GM23248 (cell line): ENCODE data around the gene ADAM8. TPM values are rescaled to one million over a fixed set of nuclear protein-coding genes. Genes with fewer than 3 reads are reported as not detected.

Experiments
- DNase-seq: peaks from one replicate; pipeline ENCODE4 v3.0.0-alpha.2; 2015
- H2AFZ ChIP-seq: fragments of 200-600 bp; sonication (generic); 2 replicates; pipeline ENCODE4 v1.6.1; 2016; ENCODE audit warnings: antibody characterized with exemption
- H3F3A ChIP-seq: fragments of 200-600 bp; sonication (generic); 2 replicates; pipeline ENCODE4 v1.6.1; 2016; ENCODE audit warnings: mild to moderate bottlenecking, antibody characterized with exemption, mixed run types; ENCODE audit not compliant: insufficient read depth
- H3K27ac ChIP-seq: fragments of 200-600 bp; sonication (generic); 2 replicates; pipeline ENCODE4 v1.5.1; 2016; ENCODE audit warnings: mild to moderate bottlenecking
- H3K27me3 ChIP-seq: fragments of 200-600 bp; sonication (generic); replicated peaks from 2 replicates; pipeline ENCODE4 v1.6.1; 2016; ENCODE audit warnings: mild to moderate bottlenecking; ENCODE audit not compliant: insufficient read depth
- H3K36me3 ChIP-seq: fragments of 200-600 bp; sonication (generic); 2 replicates; pipeline ENCODE4 v1.6.1; 2016; ENCODE audit warnings: low read depth, mild to moderate bottlenecking
- H3K4me1 ChIP-seq: fragments of 200-600 bp; sonication (generic); 2 replicates; pipeline ENCODE4 v1.6.1; 2016; ENCODE audit warnings: mild to moderate bottlenecking; ENCODE audit not compliant: insufficient read depth
- H3K4me2 ChIP-seq: fragments of 200-600 bp; sonication (generic); one replicate; pipeline ENCODE4 v1.6.1; 2016; ENCODE audit warnings: mild to moderate bottlenecking; ENCODE audit not compliant: unreplicated experiment
- H3K4me3 ChIP-seq: fragments of 200-600 bp; sonication (generic); 2 replicates; pipeline ENCODE4 v1.5.1; 2016; ENCODE audit warnings: mild to moderate bottlenecking
- H3K79me2 ChIP-seq: fragments of 200-600 bp; sonication (generic); 2 replicates; pipeline ENCODE4 v1.6.1; 2016; ENCODE audit warnings: mild to moderate bottlenecking; ENCODE audit not compliant: insufficient read depth
- H3K9ac ChIP-seq: fragments of 200-600 bp; sonication (generic); 2 replicates; pipeline ENCODE4 v1.6.1; 2016; ENCODE audit warnings: mild to moderate bottlenecking
- H3K9me2 ChIP-seq: fragments of 200-600 bp; sonication (generic); 2 replicates; pipeline ENCODE4 v1.6.1; 2016; ENCODE audit warnings: mixed run types, mild to moderate bottlenecking, moderate library complexity; ENCODE audit not compliant: insufficient read depth
- H3K9me3 ChIP-seq: fragments of 200-600 bp; sonication (generic); one replicate; pipeline ENCODE4 v1.6.1; 2017; ENCODE audit warnings: low read depth
- H4K20me1 ChIP-seq: fragments of 200-600 bp; sonication (generic); 2 replicates; pipeline ENCODE4 v1.6.0; 2016; ENCODE audit not compliant: insufficient read depth
- EZH2 ChIP-seq: fragments of 200-600 bp; sonication (generic); IDR thresholded peaks from 2 replicates; pipeline ENCODE4 v1.6.1; 2018; ENCODE audit warnings: antibody characterized with exemption, mild to moderate bottlenecking; ENCODE audit not compliant: insufficient read depth, poor library complexity, severe bottlenecking
- EZH2phosphoT487 ChIP-seq: fragments of 200-600 bp; sonication (generic); IDR thresholded peaks from 2 replicates; pipeline ENCODE4 v1.6.1; 2018; ENCODE audit warnings: antibody characterized with exemption, moderate library complexity, mild to moderate bottlenecking, low read depth; ENCODE audit not compliant: insufficient read depth
- WGBS, 2 experiments: methylation state at CpG; one replicate each; pipeline ENCODE4 v1.1.6; 2015 to 2017; ENCODE audit warnings: low lambda C conversion rate in 2 of 2, low coverage in 1 of 2; ENCODE audit errors: missing lambda C conversion rate in 2 of 2; 5-methylcytosine and 5-hydroxymethylcytosine counted together
- in situ Hi-C: fragments of 300-500 bp; cut with MboI; formaldehyde crosslinking; loops from 2 replicates; pipeline ENCODE4 v1.15.0; 2020
- polyA plus RNA-seq: library from polyadenylated mRNA; unstranded; fragments of >200 nt; fragmentation: Nextera tagmentation; extraction: Ambion mirVana; gene quantifications from 2 replicates; pipeline ENCODE4 v1.2.1, GENCODE V29; 2016
- total RNA-seq: library from RNA; depleted of rRNA; stranded (reverse); fragments of >200 nt; shearing (Covaris generic); gene quantifications from 2 replicates; pipeline ENCODE4 v1.2.3, GENCODE V29; 2014

The ADAM8 gene
- total and polyA plus RNA-seq, 2 experiments from 2014 or later: 0.76 TPM; not detected in 1

GRCh38 chr10:133316732-133317131 lies 40.1 kb upstream of the ADAM8 start:
- Histone ChIP-seq H3K79me2 (no peaks in the 10 kb centered on the region), H3K27me3 (no peaks in the 10 kb centered on the region), H3K4me3 (no peak overlapping the region), H3K9me3 (no peaks in the 10 kb centered on the region), H3K9ac (no peak overlapping the region), H3K9me2 (no peaks in the 10 kb centered on the region), H3K27ac (no peak overlapping the region), H3F3A (0 out of 2 replicates have a peak, but pooled peaks cover 5% of the 10 kb centered on the region), H4K20me1 (no peaks in the 10 kb centered on the region), H3K4me1 (no peaks in the 10 kb centered on the region), H2AFZ (no peak overlapping the region), H3K36me3 (no peaks in the 10 kb centered on the region), H3K4me2 (no peak overlapping the region)
- TF ChIP-seq EZH2phosphoT487 (no peak), EZH2 (no peak)
- in situ Hi-C loops: no loop called here
- 64 to 70% methylated on average over 4 to 6 of the region's 7 CpGs for WGBS, 2 experiments
- DNase-seq: no peak

GRCh38 chr10:133316266-133316665 lies 39.6 kb upstream of the ADAM8 start:
- H3K9me2 ChIP-seq: no peaks in the 10 kb centered on the region
- no peak overlapping the region for H3K27ac ChIP-seq
- H3K9me3 ChIP-seq: no peaks in the 10 kb centered on the region
- no peaks in the 10 kb centered on the region for H3K36me3 ChIP-seq
- DNase-seq: no peak
- no peak overlapping the region for H3K9ac ChIP-seq
- H3K27me3 ChIP-seq: no peaks in the 10 kb centered on the region
- no peak overlapping the region for H2AFZ ChIP-seq
- in situ Hi-C loops: no loop called here
- no peak for TF ChIP-seq EZH2phosphoT487
- no peak for TF ChIP-seq EZH2
- no peaks in the 10 kb centered on the region for H4K20me1 ChIP-seq
- H3K4me1 ChIP-seq: no peaks in the 10 kb centered on the region
- no peak overlapping the region for H3K4me3 ChIP-seq
- H3F3A ChIP-seq: 0 out of 2 replicates have a peak, but pooled peaks cover 5% of the 10 kb centered on the region
- 96 to 97% methylated on average over 8 to 9 of the region's 9 CpGs for WGBS, 2 experiments
- no peaks in the 10 kb centered on the region for H3K79me2 ChIP-seq
- H3K4me2 ChIP-seq: no peak overlapping the region

GRCh38 chr10:133315847-133316246 lies 39.2 kb upstream of the ADAM8 start:
- H3K4me3 ChIP-seq: no peak overlapping the region
- WGBS, 2 experiments: 76 to 79% methylated on average over 5 of the region's 5 CpGs

GRCh38 chr10:133314911-133315310 lies 38.2 kb upstream of the ADAM8 start:
- Histone ChIP-seq H3K9me3 (no peaks in the 10 kb centered on the region), H3K4me3 (no peak overlapping the region), H4K20me1 (no peaks in the 10 kb centered on the region), H2AFZ (no peak overlapping the region), H3K27ac (no peak overlapping the region), H3K4me1 (no peaks in the 10 kb centered on the region), H3K36me3 (no peaks in the 10 kb centered on the region), H3K9ac (no peak overlapping the region), H3K79me2 (no peaks in the 10 kb centered on the region), H3K27me3 (no peaks in the 10 kb centered on the region), H3K9me2 (no peaks in the 10 kb centered on the region), H3F3A (0 out of 2 replicates have a peak, but pooled peaks cover 5% of the 10 kb centered on the region), H3K4me2 (no peak overlapping the region)
- DNase-seq: no peak
- in situ Hi-C loops: no loop called here
- WGBS, 2 experiments: 82 to 85% methylated on average over 12 of the region's 12 CpGs
- TF ChIP-seq EZH2: no peak
- TF ChIP-seq EZH2phosphoT487: no peak

More at GRCh38 chr10:133315847-133316246, 39.2 kb upstream of the ADAM8 start:
- Histone ChIP-seq H3K9me2 (no peaks in the 10 kb centered on the region), H3K4me2 (no peak overlapping the region), H3K4me1 (no peaks in the 10 kb centered on the region), H3K36me3 (no peaks in the 10 kb centered on the region), H3K9me3 (no peaks in the 10 kb centered on the region), H3K27ac (no peak overlapping the region), H3K79me2 (no peaks in the 10 kb centered on the region), H3K9ac (no peak overlapping the region), H4K20me1 (no peaks in the 10 kb centered on the region), H3F3A (0 out of 2 replicates have a peak, but pooled peaks cover 5% of the 10 kb centered on the region), H3K27me3 (no peaks in the 10 kb centered on the region), H2AFZ (no peak overlapping the region)
- DNase-seq: no peak
- TF ChIP-seq EZH2phosphoT487: no peak
- TF ChIP-seq EZH2: no peak
- in situ Hi-C loops: no loop called here

- in situ Hi-C loops: no loop called here
- H2AFZ ChIP-seq: no peak overlapping the region
- H3K79me2 ChIP-seq: peaks cover 3% of the 10 kb centered on the region
- no peaks in the 10 kb centered on the region for H3K9me3 ChIP-seq
- no peak overlapping the region for H3K27ac ChIP-seq
- WGBS, 2 experiments: 58 to 59% methylated on average over 3 to 4 of the region's 4 CpGs
- H4K20me1 ChIP-seq: no peaks in the 10 kb centered on the region
- H3K4me1 ChIP-seq: no peaks in the 10 kb centered on the region
- H3K4me3 ChIP-seq: no peak overlapping the region
- TF ChIP-seq EZH2phosphoT487: no peak
- TF ChIP-seq EZH2: no peak
- DNase-seq: no peak
- 0 out of 2 replicates have a peak, but pooled peaks cover 5% of the 10 kb centered on the region for H3F3A ChIP-seq
- no peak overlapping the region for H3K9ac ChIP-seq
- no peaks in the 10 kb centered on the region for H3K9me2 ChIP-seq
- no peaks in the 10 kb centered on the region for H3K36me3 ChIP-seq
- H3K27me3 ChIP-seq: no peaks in the 10 kb centered on the region
- H3K4me2 ChIP-seq: no peak overlapping the region
Observed at GRCh38 chr10:133313192-133313591, 36.5 kb upstream of the ADAM8 start.
